Epithelial cell of proximal tubule (primary cell): ENCODE measurements around the gene SNX2. TPM values are rescaled to one million over a fixed set of nuclear protein-coding genes. Genes with fewer than 3 reads are reported as not detected.

Experiments used
- DNase-seq: peaks from one replicate; pipeline ENCODE4 v3.0.0-alpha.2; 2011; ENCODE audit warnings: low read depth
- H3K4me3 ChIP-seq: 2 replicates; pipeline ENCODE4 v1.5.1; 2011; ENCODE audit warnings: low read depth, mild to moderate bottlenecking, low read length
- CTCF ChIP-seq: conservative IDR thresholded peaks from 2 replicates; pipeline ENCODE4 v1.5.1; 2012; ENCODE audit warnings: low read depth, mild to moderate bottlenecking, low read length
- total RNA-seq: library from RNA; depleted of rRNA; stranded (reverse); fragments of >200 nt; gene quantifications from 2 replicates; pipeline ENCODE4 v1.2.3, GENCODE V29; 2015

The SNX2 gene
- 34.0 and 50.1 TPM in 2 replicates for total RNA-seq

GRCh38 chr5:122774861-122775549, at the start of gene SNX2:
SNX2 (plus strand) TSS chr5:122775080; CDS start chr5:122775104, 24 bp downstream.
- peak within 1 kb of the TSS; percentile 95 for H3K4me3 ChIP-seq
- no peak for TF ChIP-seq CTCF
- no peak for DNase-seq

GRCh38 chr5:122727112-122727541, 47.8 kb upstream of the SNX2 start:
- no peak overlapping the region for H3K4me3 ChIP-seq
- TF ChIP-seq CTCF, result no peak
- DNase-seq, result no peak

GRCh38 chr5:122730037-122730436, 44.8 kb upstream of the SNX2 start:
- no peak for TF ChIP-seq CTCF
- no peak overlapping the region for H3K4me3 ChIP-seq
- no peak for DNase-seq

- H3K4me3 ChIP-seq, result no peak overlapping the region
- TF ChIP-seq CTCF, result no peak
- DNase-seq, result no peak
These were observed 44.4 kb upstream of the SNX2 start for GRCh38 chr5:122730456-122730855.

- TF ChIP-seq CTCF, result no peak
- no peak for DNase-seq
- H3K4me3 ChIP-seq, result no peak overlapping the region
These were observed 38.6 kb upstream of the SNX2 start for GRCh38 chr5:122736086-122736845.

- DNase-seq, result no peak
- H3K4me3 ChIP-seq, result no peak overlapping the region
- no peak for TF ChIP-seq CTCF
These were observed 36.8 kb upstream of the SNX2 start for GRCh38 chr5:122738088-122738487.
